Coronary artery (tissue), 2 donors: ENCODE results near the gene SDHC.
"Not testable (repeated sequence)": the region's sequence is repeated elsewhere in the genome, so short reads cannot be mapped to it uniquely, and the experiment has no call there.

Source experiments
- DNase-seq: peaks from one replicate; pipeline ENCODE4 v3.0.0-alpha.2; 2017; ENCODE audit warnings: low spot score
- H3K27ac ChIP-seq, 2 donors: fragments of 200-600 bp; sonication (generic); one replicate each; pipeline ENCODE4 v1.5.1; 2016 to 2019
- H3K4me3 ChIP-seq: fragments of 200-600 bp; sonication (generic); 2 replicates; pipeline ENCODE4 v1.5.1; 2016; ENCODE audit warnings: mild to moderate bottlenecking, moderate library complexity
- CTCF ChIP-seq: fragments of 200-600 bp; sonication (generic); IDR thresholded peaks from one replicate; pipeline ENCODE4 v1.5.1; 2019; ENCODE audit warnings: antibody characterized with exemption

The SDHC gene

GRCh38 chr1:161391611-161392010, 77.4 kb downstream of the SDHC start:
- Histone ChIP-seq H3K27ac (no peak overlapping the region), H3K4me3 (no peak overlapping the region)
- DNase-seq = no peak
- no peak for TF ChIP-seq CTCF

- no peak for TF ChIP-seq CTCF
- Histone ChIP-seq H3K27ac (no peak overlapping the region), H3K4me3 (no peak overlapping the region)
- no peak for DNase-seq
These were observed 79.0 kb downstream of the SDHC start for GRCh38 chr1:161393151-161393550.

- H3K27ac ChIP-seq, H3K4me3 ChIP-seq, DNase-seq: not testable (repeated sequence)
These were observed 82.9 kb downstream of the SDHC start for GRCh38 chr1:161397038-161397437.

GRCh38 chr1:161398900-161399256, 84.7 kb downstream of the SDHC start:
- peak overlapping the region; percentile 87 to 97 for H3K27ac ChIP-seq
- no peak for DNase-seq
- TF ChIP-seq CTCF = no peak
- H3K4me3 ChIP-seq = peak overlapping the region; percentile 80

GRCh38 chr1:161399257-161399998, 85.2 kb downstream of the SDHC start:
- Histone ChIP-seq H3K27ac (peak overlapping the region; percentile 87 to 97), H3K4me3 (peak overlapping the region; percentile 80)
- TF ChIP-seq CTCF = peak; percentile 25
- peak; percentile 95 for DNase-seq

- Histone ChIP-seq H3K27ac (no peak overlapping the region), H3K4me3 (no peak overlapping the region)
- no peak for DNase-seq
- no peak for TF ChIP-seq CTCF
These were observed 88.3 kb downstream of the SDHC start for GRCh38 chr1:161402446-161402845.

- no peak for DNase-seq
- Histone ChIP-seq H3K4me3 (no peak overlapping the region), H3K27ac (no peak overlapping the region)
- TF ChIP-seq CTCF = no peak
These were observed 89.9 kb downstream of the SDHC start for GRCh38 chr1:161404051-161404597.

GRCh38 chr1:161406551-161406950, 92.4 kb downstream of the SDHC start:
- not testable (repeated sequence) for H3K27ac ChIP-seq, DNase-seq, H3K4me3 ChIP-seq
